ENCODE results near the gene SSH2. TPM values are rescaled to one million over a fixed set of nuclear protein-coding genes. Genes with fewer than 3 reads are reported as not detected.

Gene SSH2
- total and polyA plus RNA-seq, 4 donors: 7.5 to 14.1 (median 11.2) TPM

GRCh38 chr17:29807520-29808361 lies 122.3 kb downstream of the SSH2 start:
- H3K36me3 ChIP-seq (ENCODE audit: control insufficient read depth in 4 of 4, insufficient read depth in 3 of 4, low read depth in 1 of 4, low read length in 3 of 4): no peaks in the 10 kb centered on the region
- H3K27me3 ChIP-seq (ENCODE audit: control insufficient read depth in 4 of 4, insufficient read depth in 4 of 4, low read length in 3 of 4): no peaks in the 10 kb centered on the region
- H3K27ac ChIP-seq (ENCODE audit: low read depth in 1 of 2, low read length in 2 of 2): peak overlapping the region in 1 of 2 donors; percentile 38
- peak; percentile 62 for DNase-seq (ENCODE audit: low spot score)
- peak overlapping the region in 1 of 3 donors; percentile 28 for H3K4me3 ChIP-seq (ENCODE audit: low read depth in 1 of 3, low read length in 3 of 3)
- WGBS: 51% methylated on average over 14 of the region's 14 CpGs
- no peaks in the 10 kb centered on the region for H3K4me1 ChIP-seq (ENCODE audit: control insufficient read depth in 4 of 4, insufficient read depth in 4 of 4, low read length in 3 of 4)
- no peak overlapping the region for H3K9ac ChIP-seq (ENCODE audit: low read depth in 1 of 2, low read length in 2 of 2)
- TF ChIP-seq RAD21 (IDR thresholded peaks at IDR 0.05) (peak; percentile 90), TAF1 (conservative IDR thresholded peaks at IDR 0.05) (no peak), JUND (IDR thresholded peaks at IDR 0.05) (no peak)
- TF ChIP-seq, protein P1, sequence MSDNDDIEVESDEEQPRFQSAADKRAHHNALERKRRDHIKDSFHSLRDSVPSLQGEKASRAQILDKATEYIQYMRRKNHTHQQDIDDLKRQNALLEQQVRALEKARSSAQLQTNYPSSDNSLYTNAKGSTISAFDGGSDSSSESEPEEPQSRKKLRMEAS (IDR thresholded peaks at IDR 0.05): no peak
- TF ChIP-seq, protein P2, sequence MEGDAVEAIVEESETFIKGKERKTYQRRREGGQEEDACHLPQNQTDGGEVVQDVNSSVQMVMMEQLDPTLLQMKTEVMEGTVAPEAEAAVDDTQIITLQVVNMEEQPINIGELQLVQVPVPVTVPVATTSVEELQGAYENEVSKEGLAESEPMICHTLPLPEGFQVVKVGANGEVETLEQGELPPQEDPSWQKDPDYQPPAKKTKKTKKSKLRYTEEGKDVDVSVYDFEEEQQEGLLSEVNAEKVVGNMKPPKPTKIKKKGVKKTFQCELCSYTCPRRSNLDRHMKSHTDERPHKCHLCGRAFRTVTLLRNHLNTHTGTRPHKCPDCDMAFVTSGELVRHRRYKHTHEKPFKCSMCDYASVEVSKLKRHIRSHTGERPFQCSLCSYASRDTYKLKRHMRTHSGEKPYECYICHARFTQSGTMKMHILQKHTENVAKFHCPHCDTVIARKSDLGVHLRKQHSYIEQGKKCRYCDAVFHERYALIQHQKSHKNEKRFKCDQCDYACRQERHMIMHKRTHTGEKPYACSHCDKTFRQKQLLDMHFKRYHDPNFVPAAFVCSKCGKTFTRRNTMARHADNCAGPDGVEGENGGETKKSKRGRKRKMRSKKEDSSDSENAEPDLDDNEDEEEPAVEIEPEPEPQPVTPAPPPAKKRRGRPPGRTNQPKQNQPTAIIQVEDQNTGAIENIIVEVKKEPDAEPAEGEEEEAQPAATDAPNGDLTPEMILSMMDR (IDR thresholded peaks at IDR 0.05; ENCODE audit: low read depth, low read length, missing input control): peak; percentile 85
- no peaks in the 10 kb centered on the region for H3K9me3 ChIP-seq (ENCODE audit: control insufficient read depth in 4 of 4, low read length in 3 of 4)

DNA sequence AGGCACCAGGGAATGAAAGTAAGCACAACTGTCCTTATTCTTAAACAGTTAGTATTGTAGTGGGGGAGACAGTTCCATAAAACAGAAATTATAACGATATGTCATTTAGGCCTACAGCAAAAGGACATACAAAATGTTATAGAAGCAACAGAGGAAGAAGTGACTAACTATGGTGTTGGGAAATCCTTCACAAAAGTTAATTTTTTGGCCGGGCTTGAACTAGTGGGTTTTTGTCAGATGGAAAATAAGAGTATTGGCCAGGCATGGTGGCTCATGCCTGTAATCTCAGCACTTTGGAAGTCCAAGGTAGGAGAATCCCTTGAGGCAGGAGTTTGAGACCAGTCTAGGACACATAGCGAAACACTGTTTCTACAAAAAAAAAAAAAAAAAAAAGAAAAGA lies 127.8 kb downstream of the SSH2 start:
- H3K27ac ChIP-seq (ENCODE audit: low read depth in 1 of 2, low read length in 2 of 2): no peak overlapping the region
- no peak overlapping the region for H3K9ac ChIP-seq (ENCODE audit: low read depth in 1 of 2, low read length in 2 of 2)
- H3K4me1 ChIP-seq (ENCODE audit: control insufficient read depth in 4 of 4, insufficient read depth in 4 of 4, low read length in 3 of 4): no peaks in the 10 kb centered on the region
- no peaks in the 10 kb centered on the region for H3K9me3 ChIP-seq (ENCODE audit: control insufficient read depth in 4 of 4, low read length in 3 of 4)
- no peaks in the 10 kb centered on the region for H3K36me3 ChIP-seq (ENCODE audit: control insufficient read depth in 4 of 4, insufficient read depth in 3 of 4, low read depth in 1 of 4, low read length in 3 of 4)
- 95% methylated on average over 3 of the region's 3 CpGs for WGBS
- TF ChIP-seq GABPA (IDR thresholded peaks at IDR 0.05 in 1 of 2, conservative IDR thresholded peaks at IDR 0.05 in 1 of 2): no peak
- TF ChIP-seq SP1 (IDR thresholded peaks at IDR 0.05): no peak
- TF ChIP-seq, protein P3, sequence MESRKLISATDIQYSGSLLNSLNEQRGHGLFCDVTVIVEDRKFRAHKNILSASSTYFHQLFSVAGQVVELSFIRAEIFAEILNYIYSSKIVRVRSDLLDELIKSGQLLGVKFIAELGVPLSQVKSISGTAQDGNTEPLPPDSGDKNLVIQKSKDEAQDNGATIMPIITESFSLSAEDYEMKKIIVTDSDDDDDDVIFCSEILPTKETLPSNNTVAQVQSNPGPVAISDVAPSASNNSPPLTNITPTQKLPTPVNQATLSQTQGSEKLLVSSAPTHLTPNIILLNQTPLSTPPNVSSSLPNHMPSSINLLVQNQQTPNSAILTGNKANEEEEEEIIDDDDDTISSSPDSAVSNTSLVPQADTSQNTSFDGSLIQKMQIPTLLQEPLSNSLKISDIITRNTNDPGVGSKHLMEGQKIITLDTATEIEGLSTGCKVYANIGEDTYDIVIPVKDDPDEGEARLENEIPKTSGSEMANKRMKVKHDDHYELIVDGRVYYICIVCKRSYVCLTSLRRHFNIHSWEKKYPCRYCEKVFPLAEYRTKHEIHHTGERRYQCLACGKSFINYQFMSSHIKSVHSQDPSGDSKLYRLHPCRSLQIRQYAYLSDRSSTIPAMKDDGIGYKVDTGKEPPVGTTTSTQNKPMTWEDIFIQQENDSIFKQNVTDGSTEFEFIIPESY (IDR thresholded peaks at IDR 0.05): no peak
- no peak for TF ChIP-seq YY1 (IDR thresholded peaks at IDR 0.05)
- TF ChIP-seq HNF4A (conservative IDR thresholded peaks at IDR 0.05): no peak
- no peak for TF ChIP-seq RAD21 (IDR thresholded peaks at IDR 0.05)
- TF ChIP-seq RXRA (IDR thresholded peaks at IDR 0.05): no peak
- no peak for TF ChIP-seq REST (IDR thresholded peaks at IDR 0.05)
- TF ChIP-seq, protein P2 (IDR thresholded peaks at IDR 0.05; ENCODE audit: low read depth, low read length, missing input control): no peak
- TF ChIP-seq HNF4G (IDR thresholded peaks at IDR 0.05): no peak
- TF ChIP-seq FOXA2 (IDR thresholded peaks at IDR 0.05): no peak
- TF ChIP-seq NR2F2 (IDR thresholded peaks at IDR 0.05): no peak
- TF ChIP-seq JUND (IDR thresholded peaks at IDR 0.05): no peak
- TF ChIP-seq EGR1 (IDR thresholded peaks at IDR 0.05; ENCODE audit: low read depth in 2 of 2): no peak
- TF ChIP-seq, protein P1 (IDR thresholded peaks at IDR 0.05): no peak
- H3K27me3 ChIP-seq (ENCODE audit: control insufficient read depth in 4 of 4, insufficient read depth in 4 of 4, low read length in 3 of 4): no peaks in the 10 kb centered on the region
- no peak for DNase-seq (ENCODE audit: low spot score)
- no peak overlapping the region for H3K4me3 ChIP-seq (ENCODE audit: low read depth in 1 of 3, low read length in 3 of 3)
